BE2C (cell line): ENCODE measurements around the gene CLEC5A.

ENCODE experiments used
- DNase-seq: peaks from one replicate; pipeline ENCODE4 v3.0.0-alpha.2; 2020
- H3K27me3 ChIP-seq: fragments of 250-450 bp; sonication (Bioruptor Pico); 2 replicates; pipeline ENCODE4 v1.5.1; 2020; ENCODE audit warnings: mild to moderate bottlenecking
- H3K36me3 ChIP-seq: fragments of 250-450 bp; sonication (Bioruptor Pico); 2 replicates; pipeline ENCODE4 v1.5.1; 2020; ENCODE audit warnings: mild to moderate bottlenecking
- H3K4me1 ChIP-seq: fragments of 250-450 bp; sonication (Bioruptor Pico); 2 replicates; pipeline ENCODE4 v1.5.1; 2020
- H3K4me3 ChIP-seq: 2 replicates; pipeline ENCODE4 v1.5.1; 2011; ENCODE audit warnings: low read depth, low read length
- H3K9me3 ChIP-seq: fragments of 250-450 bp; sonication (Bioruptor Pico); 2 replicates; pipeline ENCODE4 v1.5.1; 2020
- CTCF ChIP-seq: IDR thresholded peaks from 2 replicates; pipeline ENCODE4 v1.5.1; 2012; ENCODE audit warnings: mild to moderate bottlenecking, low read depth, low read length

Gene CLEC5A

GRCh38 chr7:141884539-141885225 lies 62.1 kb downstream of the CLEC5A start:
- no peaks in the 10 kb centered on the region for H3K27me3 ChIP-seq
- no peaks in the 10 kb centered on the region for H3K9me3 ChIP-seq
- no peaks in the 10 kb centered on the region for H3K4me1 ChIP-seq
- no peak overlapping the region for H3K4me3 ChIP-seq
- no peaks in the 10 kb centered on the region for H3K36me3 ChIP-seq
- no peak for DNase-seq
- TF ChIP-seq CTCF, result no peak

GRCh38 chr7:141880960-141881359 lies 65.8 kb downstream of the CLEC5A start:
- no peak for TF ChIP-seq CTCF
- H3K36me3 ChIP-seq, result no peaks in the 10 kb centered on the region

GRCh38 chr7:141877365-141877764 lies 69.4 kb downstream of the CLEC5A start:
- H3K9me3 ChIP-seq, result no peaks in the 10 kb centered on the region
- no peak overlapping the region for H3K4me3 ChIP-seq
- no peak for TF ChIP-seq CTCF
- no peaks in the 10 kb centered on the region for H3K36me3 ChIP-seq
- no peaks in the 10 kb centered on the region for H3K27me3 ChIP-seq
- H3K4me1 ChIP-seq, result no peaks in the 10 kb centered on the region
- DNase-seq, result no peak

More at GRCh38 chr7:141880960-141881359, 65.8 kb downstream of the CLEC5A start:
- DNase-seq, result no peak
- Histone ChIP-seq H3K4me3 (no peak overlapping the region), H3K4me1 (no peaks in the 10 kb centered on the region), H3K27me3 (no peaks in the 10 kb centered on the region), H3K9me3 (no peaks in the 10 kb centered on the region)
